NCI-H69 (cell line): ENCODE measurements around the gene LYPD6B.

ENCODE experiments used
- DNase-seq: peaks from one replicate; lab custom pipeline; 2025; lab: John Stamatoyannopoulos, UW

The LYPD6B gene

GRCh38 chr2:149076863-149077412 is 38.4 kb downstream of the LYPD6B start:
- DNase-seq, result no peak

DNA sequence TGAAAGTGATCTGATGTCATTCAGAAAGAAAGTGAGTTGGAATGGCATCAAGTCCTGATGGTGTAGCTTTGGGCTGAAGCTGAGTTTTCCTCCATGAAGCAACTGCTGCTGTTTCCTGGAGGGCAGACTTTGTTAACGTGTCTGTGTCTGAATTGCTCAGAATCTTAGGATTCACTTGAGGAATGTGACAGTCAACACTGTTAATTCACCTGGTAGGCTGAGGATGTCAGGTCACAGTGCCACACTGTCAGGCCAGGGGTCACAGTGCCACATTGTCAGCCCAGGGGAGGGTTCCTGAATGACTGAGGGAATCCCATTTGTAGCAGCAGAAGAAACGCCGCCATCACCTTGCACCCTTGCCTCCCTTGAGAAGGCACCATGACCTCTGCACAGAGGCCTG is 39.4 kb downstream of the LYPD6B start:
- DNase-seq, result no peak

DNA sequence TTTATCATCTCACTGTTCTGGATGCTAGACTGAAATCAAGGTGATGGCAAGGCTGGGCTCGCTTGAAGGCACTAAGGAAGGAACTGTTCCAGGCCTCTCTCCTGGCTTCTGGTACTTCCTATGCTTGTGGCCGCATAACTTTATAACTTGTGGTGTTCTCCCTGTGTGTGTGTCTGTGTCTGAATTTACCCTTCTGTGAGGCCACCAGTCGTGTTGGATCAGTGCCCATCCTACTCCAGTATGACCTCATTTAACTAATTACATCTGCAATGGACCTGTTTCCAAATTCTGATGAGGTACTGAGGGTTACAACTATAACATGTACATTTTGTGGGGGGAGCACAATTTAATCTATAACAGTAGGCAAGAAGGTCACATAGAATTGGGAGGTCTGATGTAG is 41.6 kb downstream of the LYPD6B start:
- DNase-seq, result peak; percentile 64

GRCh38 chr2:149080971-149081370 is 42.5 kb downstream of the LYPD6B start:
- peak; percentile 90 for DNase-seq

DNA sequence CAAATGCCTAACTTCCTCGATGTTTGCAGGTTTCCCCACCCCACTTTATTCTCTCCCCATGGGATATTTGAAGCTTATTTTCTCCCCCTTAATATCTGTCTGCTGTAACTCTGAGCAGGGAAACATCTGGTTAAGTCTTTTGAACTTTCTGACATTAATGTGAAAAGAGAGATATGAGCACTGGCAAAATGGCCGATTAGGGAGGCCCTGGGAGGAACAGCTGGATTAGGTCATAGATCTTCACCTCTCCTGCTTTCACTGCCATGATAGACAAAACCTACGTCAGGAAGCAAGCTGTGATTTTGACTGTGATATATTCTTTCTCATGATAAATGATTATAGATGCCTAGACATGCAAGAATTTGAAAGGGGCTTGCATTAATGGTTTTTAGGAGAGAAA is 43.6 kb downstream of the LYPD6B start:
- DNase-seq, result peak; percentile 71

GRCh38 chr2:149082735-149083134 is 44.2 kb downstream of the LYPD6B start:
- peak; percentile 92 for DNase-seq

GRCh38 chr2:149084924-149085795 is 46.7 kb downstream of the LYPD6B start:
- DNase-seq, result peak; percentile 57

DNA sequence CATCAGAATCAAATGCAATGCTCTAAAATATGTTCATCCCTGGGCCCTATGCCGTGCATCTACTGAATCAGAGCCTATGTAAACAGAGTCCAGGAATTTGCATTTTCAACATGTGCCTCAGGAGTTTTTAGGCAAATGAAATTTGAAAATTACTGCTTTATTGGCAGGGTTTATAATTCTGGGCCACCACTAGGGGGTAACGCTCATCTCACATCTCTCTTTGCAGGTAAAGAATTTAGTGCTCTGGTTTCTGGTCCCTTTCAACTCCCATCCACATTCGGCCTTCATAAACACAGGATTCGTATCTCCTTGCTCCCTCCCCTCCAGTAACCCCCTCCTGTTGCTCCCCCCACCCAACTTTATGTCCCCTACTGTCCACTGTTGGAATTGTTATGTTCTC is 49.3 kb downstream of the LYPD6B start:
- DNase-seq, result peak; percentile 3

DNA sequence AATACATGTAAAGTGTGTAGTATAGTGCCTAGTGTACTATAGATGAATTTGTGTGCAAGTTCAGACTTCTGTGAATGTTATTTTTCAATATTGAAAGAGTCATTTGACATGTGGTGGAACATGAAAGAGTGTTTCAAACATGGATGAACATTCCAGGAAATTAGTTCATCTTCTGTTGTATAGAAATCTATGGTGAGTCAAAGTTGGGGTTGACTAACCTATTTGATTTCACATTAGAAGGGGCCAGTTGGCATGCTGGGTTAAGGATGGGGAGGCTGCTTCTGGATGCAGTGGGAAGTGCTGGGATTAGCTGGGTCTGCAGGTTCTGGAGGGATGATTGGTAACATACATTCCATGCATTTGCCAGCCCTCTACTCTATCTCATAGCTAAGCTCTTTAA is 50.6 kb downstream of the LYPD6B start:
- no peak for DNase-seq

DNA sequence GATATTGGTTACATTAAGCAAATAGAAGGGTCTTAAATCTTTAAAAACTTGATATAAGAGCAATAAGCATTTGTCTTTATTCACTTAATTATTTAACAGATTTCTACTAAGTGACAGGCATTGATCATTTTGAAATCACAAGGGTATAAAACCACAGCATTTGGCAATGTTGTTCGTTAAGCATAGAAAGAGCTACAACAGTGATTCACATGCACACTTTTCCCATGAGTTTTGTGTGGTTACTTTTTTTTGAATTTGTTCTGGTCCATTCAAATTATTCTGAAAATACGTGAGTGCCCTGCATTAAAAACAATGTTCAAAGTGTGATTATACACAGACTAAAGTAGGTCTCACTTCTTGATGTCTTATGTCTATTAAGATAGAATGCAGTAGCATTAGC is 52.2 kb downstream of the LYPD6B start:
- DNase-seq, result no peak

GRCh38 chr2:149093579-149093978 is 55.1 kb downstream of the LYPD6B start:
- DNase-seq, result no peak

DNA sequence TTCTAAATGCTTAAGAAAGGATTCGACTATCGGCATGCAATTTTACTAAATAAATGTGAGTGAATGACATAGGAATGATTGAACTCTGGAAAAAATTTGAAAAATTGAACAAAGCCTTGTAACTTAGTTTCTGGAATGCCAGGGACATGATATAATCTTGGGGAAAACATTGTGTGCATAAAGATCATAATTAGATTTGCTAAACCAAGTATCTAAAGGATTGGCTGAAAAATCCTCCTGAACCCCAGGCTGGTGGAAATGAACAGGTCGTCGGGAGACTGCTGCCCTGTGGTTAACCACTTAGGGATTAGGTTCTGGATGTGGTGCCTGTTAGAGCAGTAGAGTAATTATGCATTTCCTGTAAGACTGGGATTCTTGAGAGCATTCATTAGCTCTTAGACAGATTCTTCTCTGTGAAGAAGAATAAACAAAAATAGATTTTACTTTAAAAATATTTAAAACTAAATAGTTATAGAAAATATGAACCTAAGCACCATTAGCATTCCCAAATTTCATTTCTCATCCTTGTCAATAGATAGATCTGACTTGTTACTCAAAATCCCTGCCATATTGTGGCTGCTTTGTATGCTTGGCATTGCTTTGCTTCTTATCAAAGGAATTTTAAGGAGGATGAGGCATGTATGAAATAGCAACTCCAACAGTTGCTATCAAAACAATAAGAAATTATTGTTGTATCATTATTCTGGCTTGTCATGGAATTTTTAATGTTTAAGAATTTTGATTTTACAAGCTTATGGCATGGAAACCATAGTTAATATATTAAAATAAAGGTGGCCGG is 55.9 kb downstream of the LYPD6B start:
- DNase-seq, result peak; percentile 2

GRCh38 chr2:149098701-149099100 is 60.2 kb downstream of the LYPD6B start:
- DNase-seq, result peak; percentile 45

GRCh38 chr2:149099298-149099697 is 60.8 kb downstream of the LYPD6B start:
- DNase-seq, result no peak

GRCh38 chr2:149100739-149101699 is 62.5 kb downstream of the LYPD6B start:
- no peak for DNase-seq

- DNase-seq, result no peak
Measured at GRCh38 chr2:149101818-149102217, 63.3 kb downstream of the LYPD6B start.

- DNase-seq, result no peak
Measured at GRCh38 chr2:149103081-149103620, 64.7 kb downstream of the LYPD6B start.

GRCh38 chr2:149104221-149104620 is 65.7 kb downstream of the LYPD6B start:
- DNase-seq, result no peak

- no peak for DNase-seq
Measured at GRCh38 chr2:149112068-149112467, 73.6 kb downstream of the LYPD6B start.

DNA sequence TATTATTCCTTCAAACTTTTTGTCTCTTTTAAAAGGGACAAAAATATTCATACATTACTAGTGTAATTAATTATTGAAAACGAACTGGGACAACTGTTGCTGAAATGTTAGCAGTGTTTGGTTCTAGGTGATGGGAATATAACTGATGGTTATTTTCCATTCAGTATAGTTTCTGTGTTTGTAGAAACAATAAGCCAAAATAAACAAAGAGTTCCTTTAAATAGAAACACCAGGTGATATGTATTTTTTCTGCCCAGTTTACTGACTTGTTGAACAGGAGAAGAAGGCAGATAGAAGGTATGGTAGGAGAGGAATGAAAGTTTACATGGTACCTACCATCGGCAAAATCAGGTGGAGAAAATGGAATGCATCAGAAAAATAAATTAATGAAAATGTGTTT is 74.2 kb downstream of the LYPD6B start:
- DNase-seq, result no peak

DNA sequence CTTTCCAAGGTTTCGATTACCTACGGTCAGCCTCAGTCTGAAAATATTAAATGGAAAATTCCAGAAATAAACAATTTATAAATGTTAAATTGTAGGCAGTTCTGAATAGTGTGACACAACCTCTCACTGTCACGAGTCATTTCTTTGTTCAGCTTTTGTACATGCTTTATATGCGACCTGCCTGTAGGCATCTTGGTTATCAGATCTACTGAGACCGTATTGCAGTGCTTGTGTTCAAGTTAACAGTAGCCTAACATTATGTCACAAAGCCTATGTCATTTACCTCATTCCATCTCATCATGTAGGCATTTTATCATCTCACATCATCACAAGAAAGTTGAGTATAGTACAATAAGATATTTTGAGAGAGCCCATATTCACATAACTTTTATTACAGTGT is 77.3 kb downstream of the LYPD6B start:
- DNase-seq, result no peak
